Gastroesophageal sphincter (tissue), 3 donors: Measurements from ENCODE around the gene C2orf76.

Source experiments
- CTCF ChIP-seq, 4 experiments: fragments of 200-600 bp in 2 of 4; fragments of 450-650 bp in 2 of 4; sonication (generic) in 1 of 4; IDR thresholded peaks; one replicate each; pipeline ENCODE4 v1.5.1; 2017 to 2019; ENCODE audit warnings: antibody characterized with exemption in 4 of 4, mild to moderate bottlenecking in 2 of 4, moderate library complexity in 2 of 4
- EP300 ChIP-seq: sonication (generic); formaldehyde crosslinking; IDR thresholded peaks from one replicate; pipeline ENCODE4 v1.6.1; 2017; ENCODE audit warnings: antibody characterized with exemption, mild to moderate bottlenecking
- POLR2A ChIP-seq, 2 donors: fragments of 450-650 bp; IDR thresholded peaks; one replicate each; pipeline ENCODE4 v1.6.1; 2017; ENCODE audit warnings: antibody characterized with exemption in 2 of 2, mild to moderate bottlenecking in 2 of 2, moderate library complexity in 1 of 2
- POLR2AphosphoS5 ChIP-seq: sonication (generic); formaldehyde crosslinking; IDR thresholded peaks from one replicate; pipeline ENCODE4 v1.6.1; 2017; ENCODE audit warnings: antibody characterized with exemption

DNA sequence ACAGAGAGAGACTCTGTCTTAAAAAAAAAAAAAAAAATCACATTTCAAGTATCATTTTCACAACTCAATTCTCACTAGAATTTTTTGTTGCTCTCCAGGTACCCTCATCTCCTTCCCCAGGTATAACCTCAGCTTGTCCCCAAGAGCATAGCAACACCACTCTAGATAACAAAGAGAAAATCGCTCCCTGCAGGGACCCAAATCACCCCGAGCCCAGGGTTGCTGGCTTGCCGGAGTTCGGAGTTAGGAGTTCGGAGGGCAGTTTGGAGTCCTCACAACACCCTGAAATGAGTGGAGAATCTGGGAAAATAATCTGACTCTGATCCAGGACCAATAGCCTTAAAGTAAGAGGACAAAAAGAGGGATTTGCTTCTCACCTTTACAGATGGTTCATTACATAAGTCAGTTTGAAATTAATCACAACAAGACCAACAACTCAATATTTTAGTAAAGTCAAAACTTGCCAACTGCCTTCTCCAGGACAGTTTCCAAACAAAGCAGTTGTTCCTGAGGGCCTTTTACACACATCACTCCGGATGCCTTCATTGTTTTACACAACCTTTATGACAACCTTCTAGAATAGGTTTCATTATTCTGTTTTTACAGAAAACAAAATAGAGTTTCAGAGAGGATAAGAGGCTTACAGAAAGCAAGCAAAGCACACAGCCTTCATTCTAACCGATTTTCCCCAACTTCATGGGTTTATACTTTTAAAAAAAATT lies 59.1 kb downstream of the C2orf76 start:
- TF ChIP-seq CTCF (IDR thresholded peaks at IDR 0.05) (no peak), POLR2A (IDR thresholded peaks at IDR 0.05) (no peak), EP300 (no peak), POLR2AphosphoS5 (no peak)
